Fibroblast of villous mesenchyme (primary cell): Measurements from ENCODE around the gene LSMEM2. TPM values are rescaled to one million over a fixed set of nuclear protein-coding genes. Genes with fewer than 3 reads are reported as not detected.

ENCODE experiments used
- DNase-seq: peaks from one replicate; pipeline ENCODE4 v3.0.0-alpha.2; 2010; ENCODE audit warnings: low read depth
- H3K4me3 ChIP-seq: 2 replicates; pipeline ENCODE4 v1.5.1; 2011; ENCODE audit warnings: low read depth, mild to moderate bottlenecking, low read length
- total RNA-seq: library from RNA; depleted of rRNA; stranded (reverse); fragments of >200 nt; gene quantifications from 2 replicates; pipeline ENCODE4 v1.2.3, GENCODE V29; 2012
- TF ChIP-seq, protein P1 (sequence below): IDR thresholded peaks from 2 replicates; pipeline ENCODE4 v1.5.1; 2012; ENCODE audit warnings: low read depth, mild to moderate bottlenecking, low read length; ENCODE audit not compliant: insufficient read depth

LSMEM2 gene
- total RNA-seq, 1 donor = not detected

GRCh38 chr3:50245831-50246516 is 32.9 kb upstream of the LSMEM2 start:
- DNase-seq = peak; percentile 88
- TF ChIP-seq, protein P1, sequence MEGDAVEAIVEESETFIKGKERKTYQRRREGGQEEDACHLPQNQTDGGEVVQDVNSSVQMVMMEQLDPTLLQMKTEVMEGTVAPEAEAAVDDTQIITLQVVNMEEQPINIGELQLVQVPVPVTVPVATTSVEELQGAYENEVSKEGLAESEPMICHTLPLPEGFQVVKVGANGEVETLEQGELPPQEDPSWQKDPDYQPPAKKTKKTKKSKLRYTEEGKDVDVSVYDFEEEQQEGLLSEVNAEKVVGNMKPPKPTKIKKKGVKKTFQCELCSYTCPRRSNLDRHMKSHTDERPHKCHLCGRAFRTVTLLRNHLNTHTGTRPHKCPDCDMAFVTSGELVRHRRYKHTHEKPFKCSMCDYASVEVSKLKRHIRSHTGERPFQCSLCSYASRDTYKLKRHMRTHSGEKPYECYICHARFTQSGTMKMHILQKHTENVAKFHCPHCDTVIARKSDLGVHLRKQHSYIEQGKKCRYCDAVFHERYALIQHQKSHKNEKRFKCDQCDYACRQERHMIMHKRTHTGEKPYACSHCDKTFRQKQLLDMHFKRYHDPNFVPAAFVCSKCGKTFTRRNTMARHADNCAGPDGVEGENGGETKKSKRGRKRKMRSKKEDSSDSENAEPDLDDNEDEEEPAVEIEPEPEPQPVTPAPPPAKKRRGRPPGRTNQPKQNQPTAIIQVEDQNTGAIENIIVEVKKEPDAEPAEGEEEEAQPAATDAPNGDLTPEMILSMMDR = peak; percentile 99
- peak overlapping the region; percentile 51 for H3K4me3 ChIP-seq

DNA sequence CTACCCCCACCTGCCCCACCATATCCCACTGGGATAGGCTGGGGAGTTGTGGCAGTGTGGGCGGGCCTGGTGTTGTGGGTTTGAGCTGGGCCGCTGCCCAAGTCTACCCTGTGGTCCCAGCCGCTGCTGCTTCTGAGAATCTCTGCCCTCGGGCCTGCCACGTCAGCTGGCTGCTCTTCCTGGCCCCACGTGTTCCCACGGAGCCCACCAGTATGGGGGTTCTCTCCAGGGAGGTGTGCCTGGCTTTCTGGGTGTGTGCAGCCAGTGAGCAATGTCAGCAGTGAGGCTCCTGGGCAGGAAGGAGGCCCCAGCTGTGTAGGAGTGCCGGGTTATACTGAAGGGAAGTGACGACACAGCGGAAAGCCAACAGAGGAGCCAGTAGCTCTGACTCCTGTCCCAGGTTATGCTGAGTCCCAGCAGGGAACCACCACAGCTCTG is 32.4 kb upstream of the LSMEM2 start:
- H3K4me3 ChIP-seq = no peak overlapping the region
- TF ChIP-seq, protein P1 = no peak
- DNase-seq = peak; percentile 81

DNA sequence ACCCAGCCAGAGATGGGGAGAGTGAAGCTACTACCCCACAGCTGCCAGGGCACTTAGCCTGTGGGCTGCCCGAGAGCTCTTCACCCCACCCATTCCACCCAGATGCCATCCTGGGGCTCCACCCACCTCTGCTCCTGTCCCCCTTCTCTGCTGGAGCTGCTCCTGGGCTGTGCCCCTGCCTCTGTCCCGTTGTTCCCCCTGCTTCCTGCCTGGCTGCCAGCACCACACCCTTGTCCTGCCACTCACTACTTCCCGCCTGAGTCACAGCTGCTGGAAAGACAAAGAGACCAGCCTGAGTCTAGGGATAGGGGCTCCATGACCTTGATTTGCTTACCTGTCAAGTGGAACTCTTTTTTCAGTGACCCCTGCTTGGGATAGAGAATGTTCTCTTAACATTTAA is 30.5 kb upstream of the LSMEM2 start:
- no peak for DNase-seq
- no peak overlapping the region for H3K4me3 ChIP-seq
- TF ChIP-seq, protein P1 = no peak

GRCh38 chr3:50249457-50249856 is 29.4 kb upstream of the LSMEM2 start:
- H3K4me3 ChIP-seq = no peak overlapping the region
- TF ChIP-seq, protein P1 = no peak
- DNase-seq = no peak

GRCh38 chr3:50250514-50250913 is 28.4 kb upstream of the LSMEM2 start:
- TF ChIP-seq, protein P1 = no peak
- H3K4me3 ChIP-seq = no peak overlapping the region
- no peak for DNase-seq

DNA sequence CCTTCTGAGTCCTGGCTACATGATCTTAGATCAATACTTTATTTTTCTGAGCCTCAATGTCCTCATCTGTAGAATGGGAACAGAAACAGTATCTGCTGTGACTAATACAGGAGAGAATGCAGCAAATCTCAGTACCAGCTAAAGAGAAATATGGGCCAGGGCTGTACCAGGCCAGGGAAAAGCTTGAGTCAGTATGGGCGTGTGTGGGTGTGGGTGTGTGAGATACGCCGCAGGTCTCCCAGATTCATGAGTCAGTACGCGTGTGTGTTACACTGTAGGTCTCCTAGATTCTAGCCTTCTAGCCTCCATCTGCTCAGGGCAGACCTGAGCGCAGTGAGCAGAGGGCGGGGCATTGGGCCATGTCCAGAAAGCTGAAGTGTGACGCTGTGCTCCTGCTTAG is 27.7 kb upstream of the LSMEM2 start:
- no peak overlapping the region for H3K4me3 ChIP-seq
- DNase-seq = peak; percentile 71
- TF ChIP-seq, protein P1 = no peak
